Measurements from ENCODE around the gene ECPAS. TPM values are rescaled to one million over a fixed set of nuclear protein-coding genes. Genes with fewer than 3 reads are reported as not detected.

The ECPAS gene
- total and polyA plus RNA-seq, 2 experiments from 2014 or later: 32.9 to 51.1 TPM

DNA sequence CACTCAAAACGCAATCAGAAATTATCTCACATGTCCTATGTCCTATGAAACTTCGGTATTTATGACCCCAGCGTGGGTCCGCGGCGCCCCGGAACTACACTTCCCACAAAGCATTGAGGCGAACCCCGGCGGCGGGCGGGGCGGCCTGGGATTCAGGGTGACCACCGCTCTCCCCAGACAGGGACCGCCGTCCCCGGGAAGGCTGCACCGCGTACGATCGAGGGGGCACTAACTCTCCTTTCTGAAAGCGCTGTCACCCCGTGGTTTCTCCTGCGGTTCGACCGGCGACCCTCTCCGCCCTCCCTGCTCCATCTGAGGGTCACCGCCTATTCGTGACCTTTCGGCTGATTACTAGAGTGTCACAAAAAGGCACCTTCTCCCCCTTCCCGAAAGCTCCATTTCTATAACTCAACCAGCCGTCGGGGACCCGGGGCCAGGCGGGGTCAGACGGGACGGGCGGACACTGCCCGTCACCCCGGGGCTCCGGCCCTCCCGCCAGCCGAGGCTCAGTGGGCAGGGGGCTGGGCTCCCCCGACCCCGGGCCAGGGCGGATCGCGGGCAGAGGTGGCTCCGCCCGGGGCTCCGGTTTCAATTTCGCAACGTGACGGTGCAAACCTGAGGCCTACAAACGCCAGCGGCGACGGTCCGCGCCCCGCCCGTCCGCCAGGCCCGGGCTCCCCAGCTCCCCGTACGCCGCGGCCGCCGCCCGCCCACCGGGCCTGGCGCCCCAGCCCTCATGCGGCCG, 1.3 kb downstream of the ECPAS start:
- peak; percentile 81 for DNase-seq
- no peaks in the 10 kb centered on the region for H3K36me3 ChIP-seq (ENCODE audit: low read depth)
- WGBS, 2 experiments (ENCODE audit: low coverage in 1 of 2, low lambda C conversion rate in 2 of 2, missing lambda C conversion rate in 2 of 2): 0 to 2% methylated on average over 44 to 70 of the region's 76 CpGs

DNA sequence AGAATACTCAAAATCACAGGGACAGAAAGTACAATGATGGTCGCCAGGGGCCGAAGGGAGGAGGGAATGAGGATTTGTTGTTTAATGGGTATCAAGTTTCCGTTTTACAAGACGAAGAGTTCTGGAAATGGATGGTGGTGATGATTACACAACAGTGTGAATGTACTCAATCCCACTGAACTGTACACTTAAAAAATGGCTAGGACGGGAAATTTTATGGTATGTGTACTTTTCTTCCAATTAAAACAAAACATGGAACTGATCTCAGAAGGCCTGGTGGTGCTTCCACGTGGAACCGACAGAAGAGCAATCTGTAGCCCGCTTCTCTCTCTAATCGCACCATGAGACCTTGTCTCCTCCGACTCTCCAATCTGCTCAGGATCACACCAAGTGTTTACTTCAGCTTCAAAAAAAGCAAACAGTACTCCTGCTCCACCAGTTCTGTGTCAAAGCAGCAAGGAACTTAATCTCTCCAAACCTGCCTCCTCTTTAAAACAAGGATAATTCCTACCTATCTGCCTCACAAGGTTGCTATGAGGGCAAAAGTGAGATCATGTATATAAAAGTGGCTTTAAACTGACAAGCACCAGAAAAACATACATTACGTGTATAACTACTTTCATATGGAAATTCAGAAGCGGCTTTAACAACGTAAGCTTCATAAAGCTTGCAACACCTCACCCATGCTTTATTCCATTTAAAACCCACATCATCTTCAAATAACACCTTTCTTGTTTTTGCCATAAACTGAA, 2.1 kb downstream of the ECPAS start:
- H3K9ac ChIP-seq: peak overlapping the region; percentile 99
- peak overlapping the region; percentile 96 for H3K27ac ChIP-seq
- peak overlapping the region; percentile 95 for H2AFZ ChIP-seq
- peaks cover 29% of the 10 kb centered on the region for H3F3A ChIP-seq (ENCODE audit: insufficient read depth)
- H3K4me2 ChIP-seq (ENCODE audit: unreplicated experiment): peak overlapping the region; percentile 98
- 12 to 15% methylated on average over 13 of the region's 13 CpGs for WGBS, 2 experiments (ENCODE audit: low coverage in 1 of 2, low lambda C conversion rate in 2 of 2, missing lambda C conversion rate in 2 of 2)
- DNase-seq: peak; percentile 55
- no peaks in the 10 kb centered on the region for H3K27me3 ChIP-seq (replicated peaks; ENCODE audit: insufficient read depth)
- H3K9me3 ChIP-seq (ENCODE audit: low read depth): no peaks in the 10 kb centered on the region
- no peaks in the 10 kb centered on the region for H3K9me2 ChIP-seq (ENCODE audit: insufficient read depth)
- no peaks in the 10 kb centered on the region; the same call in 1 of the 2 replicates for H4K20me1 ChIP-seq (ENCODE audit: insufficient read depth)
- H3K4me3 ChIP-seq: peak overlapping the region; percentile 83
- in situ Hi-C loops (cut with MboI): no loop called here
- no peak for TF ChIP-seq EZH2phosphoT487 (IDR thresholded peaks at IDR 0.05; ENCODE audit: insufficient read depth, low read depth)
- TF ChIP-seq EZH2 (IDR thresholded peaks at IDR 0.05; ENCODE audit: insufficient read depth, poor library complexity, severe bottlenecking): no peak
- peaks cover 8% of the 10 kb centered on the region; the same call in 1 of the 2 replicates for H3K4me1 ChIP-seq (ENCODE audit: insufficient read depth)
- H3K36me3 ChIP-seq (ENCODE audit: low read depth): no peaks in the 10 kb centered on the region
- peaks cover 60% of the 10 kb centered on the region for H3K79me2 ChIP-seq (ENCODE audit: insufficient read depth)

More for the DNA sequence above, 1.3 kb downstream of the ECPAS start:
- peak overlapping the region; percentile 98 for H3K4me2 ChIP-seq (ENCODE audit: unreplicated experiment)
- H3K27me3 ChIP-seq (replicated peaks; ENCODE audit: insufficient read depth): no peaks in the 10 kb centered on the region
- in situ Hi-C loops (cut with MboI): no loop called here
- no peaks in the 10 kb centered on the region for H3K9me3 ChIP-seq (ENCODE audit: low read depth)
- TF ChIP-seq EZH2 (IDR thresholded peaks at IDR 0.05; ENCODE audit: insufficient read depth, poor library complexity, severe bottlenecking) (no peak), EZH2phosphoT487 (IDR thresholded peaks at IDR 0.05; ENCODE audit: insufficient read depth, low read depth) (no peak)
- H4K20me1 ChIP-seq (ENCODE audit: insufficient read depth): no peaks in the 10 kb centered on the region
- peaks cover 8% of the 10 kb centered on the region; the same call in 1 of the 2 replicates for H3K4me1 ChIP-seq (ENCODE audit: insufficient read depth)
- H3K27ac ChIP-seq: peak overlapping the region; percentile 96
- H3K9me2 ChIP-seq (ENCODE audit: insufficient read depth): no peaks in the 10 kb centered on the region
- peak overlapping the region; percentile 95 for H2AFZ ChIP-seq
- peaks cover 52% of the 10 kb centered on the region for H3K79me2 ChIP-seq (ENCODE audit: insufficient read depth)
- peak overlapping the region; percentile 83 for H3K4me3 ChIP-seq
- H3F3A ChIP-seq (ENCODE audit: insufficient read depth): peaks cover 29% of the 10 kb centered on the region
- peak overlapping the region; percentile 99 for H3K9ac ChIP-seq

DNA sequence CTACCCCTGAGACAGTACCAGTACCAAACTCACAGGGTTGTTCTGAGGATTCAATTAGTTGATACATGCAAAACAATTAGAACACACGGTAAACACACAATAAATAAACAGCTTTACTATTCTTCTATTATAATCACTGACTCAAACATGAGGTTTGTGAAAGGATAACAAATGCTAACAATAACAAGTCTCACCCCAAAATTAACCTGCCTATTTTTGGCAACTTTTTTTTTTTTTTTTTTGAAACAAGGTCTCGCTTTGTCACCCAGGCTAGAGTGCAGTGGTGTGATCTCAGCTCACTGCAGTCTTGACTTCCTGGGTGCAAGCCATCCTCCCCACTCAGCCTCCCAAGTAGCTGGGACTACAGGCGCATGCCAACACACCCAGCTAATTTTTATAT, 6.5 kb downstream of the ECPAS start:
- Histone ChIP-seq H3K27ac (no peak overlapping the region), H3K4me3 (no peak overlapping the region), H3K36me3 (ENCODE audit: low read depth) (no peaks in the 10 kb centered on the region), H3F3A (ENCODE audit: insufficient read depth) (peaks cover 25% of the 10 kb centered on the region), H2AFZ (no peak overlapping the region), H3K79me2 (ENCODE audit: insufficient read depth) (peaks cover 100% of the 10 kb centered on the region), H4K20me1 (ENCODE audit: insufficient read depth) (peaks cover 14% of the 10 kb centered on the region), H3K9ac (no peak overlapping the region), H3K9me2 (ENCODE audit: insufficient read depth) (no peaks in the 10 kb centered on the region), H3K27me3 (replicated peaks; ENCODE audit: insufficient read depth) (no peaks in the 10 kb centered on the region), H3K9me3 (ENCODE audit: low read depth) (no peaks in the 10 kb centered on the region), H3K4me2 (ENCODE audit: unreplicated experiment) (no peak overlapping the region), H3K4me1 (ENCODE audit: insufficient read depth) (peaks cover 14% of the 10 kb centered on the region; the same call in 1 of the 2 replicates)
- no peak for TF ChIP-seq EZH2phosphoT487 (IDR thresholded peaks at IDR 0.05; ENCODE audit: insufficient read depth, low read depth)
- no peak for TF ChIP-seq EZH2 (IDR thresholded peaks at IDR 0.05; ENCODE audit: insufficient read depth, poor library complexity, severe bottlenecking)
- WGBS, 2 experiments (ENCODE audit: low coverage in 1 of 2, low lambda C conversion rate in 2 of 2, missing lambda C conversion rate in 2 of 2): 95 to 100% methylated on average over 3 of the region's 3 CpGs
- no peak for DNase-seq
- in situ Hi-C loops (cut with MboI): no loop called here

DNA sequence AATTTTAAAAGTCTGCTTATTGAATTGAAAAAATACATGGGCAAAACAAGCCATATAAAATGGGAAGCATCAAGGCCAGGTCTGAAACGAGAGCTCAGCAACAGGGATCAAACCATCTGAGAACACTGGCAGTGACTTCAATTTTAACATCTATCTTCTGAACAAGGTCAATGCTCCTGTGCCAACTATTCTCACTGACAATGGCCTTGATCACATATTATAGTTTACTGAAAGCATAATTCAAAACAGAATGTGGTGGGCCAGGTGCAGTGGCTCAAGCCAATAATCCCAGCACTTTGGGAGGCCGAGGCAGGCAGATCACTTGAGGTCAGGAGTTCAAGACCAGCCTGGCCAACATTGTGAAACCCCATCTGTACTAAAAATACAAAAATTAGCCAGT, 9.0 kb downstream of the ECPAS start:
- no peaks in the 10 kb centered on the region for H3K9me3 ChIP-seq (ENCODE audit: low read depth)
- H3K4me3 ChIP-seq: no peak overlapping the region
- no peak for TF ChIP-seq EZH2 (IDR thresholded peaks at IDR 0.05; ENCODE audit: insufficient read depth, poor library complexity, severe bottlenecking)
- no peak for TF ChIP-seq EZH2phosphoT487 (IDR thresholded peaks at IDR 0.05; ENCODE audit: insufficient read depth, low read depth)
- H2AFZ ChIP-seq: no peak overlapping the region
- peaks cover 6% of the 10 kb centered on the region; the same call in 1 of the 2 replicates for H3K4me1 ChIP-seq (ENCODE audit: insufficient read depth)
- H3K9ac ChIP-seq: no peak overlapping the region
- peaks cover 18% of the 10 kb centered on the region for H4K20me1 ChIP-seq (ENCODE audit: insufficient read depth)
- 55 to 56% methylated on average over 2 of the region's 2 CpGs for whole genome bisulfite sequencing, 2 experiments (ENCODE audit: low coverage in 1 of 2, low lambda C conversion rate in 2 of 2, missing lambda C conversion rate in 2 of 2)
- H3K4me2 ChIP-seq (ENCODE audit: unreplicated experiment): no peak overlapping the region
- no peaks in the 10 kb centered on the region for H3K36me3 ChIP-seq (ENCODE audit: low read depth)
- peaks cover 100% of the 10 kb centered on the region for H3K79me2 ChIP-seq (ENCODE audit: insufficient read depth)
- in situ Hi-C loops (cut with MboI): no loop called here
- H3K9me2 ChIP-seq (ENCODE audit: insufficient read depth): no peaks in the 10 kb centered on the region
- H3K27ac ChIP-seq: no peak overlapping the region
- no peaks in the 10 kb centered on the region for H3K27me3 ChIP-seq (replicated peaks; ENCODE audit: insufficient read depth)
- H3F3A ChIP-seq (ENCODE audit: insufficient read depth): 0 out of 2 replicates have a peak, but pooled peaks cover 3% of the 10 kb centered on the region
- no peak for DNase-seq
